ENCODE data around the gene PODXL.

GRCh38 chr7:131495669-131496498, 60.5 kb downstream of the PODXL start:
- no peak for TF ChIP-seq POLR2AphosphoS5 (IDR thresholded peaks at IDR 0.05; ENCODE audit: borderline replicate concordance, low read depth, low read length)
- TF ChIP-seq EZH2 (IDR thresholded peaks at IDR 0.05): no peak
- no peak for TF ChIP-seq FOXP2 (optimal IDR thresholded peaks at IDR 0.05; ENCODE audit: control extremely low read depth, extremely low read length, insufficient read depth)
